Astrocyte (in vitro differentiated cells and primary cell): Measurements from ENCODE around the gene GABPB1. TPM values are rescaled to one million over a fixed set of nuclear protein-coding genes. Genes with fewer than 3 reads are reported as not detected.

Experiments
- DNase-seq: peaks from one replicate; pipeline ENCODE4 v3.0.0-alpha.2; 2010; ENCODE audit warnings: low read depth
- FAIRE-seq: peaks from 2 replicates; lab custom pipeline; 2011; peaks lifted over from hg19 to GRCh38; lab: Jason Lieb, UNC
- H2AFZ ChIP-seq: 2 replicates; pipeline ENCODE4 v1.6.0; 2012; ENCODE audit warnings: low read depth, low read length, inconsistent platforms
- H3K27ac ChIP-seq: 2 replicates; pipeline ENCODE4 v1.5.1; 2011; ENCODE audit warnings: low read depth, low read length, inconsistent platforms
- H3K27me3 ChIP-seq: 2 replicates; pipeline ENCODE4 v1.6.0; 2011; ENCODE audit warnings: low read length, inconsistent platforms; ENCODE audit not compliant: insufficient read depth
- H3K36me3 ChIP-seq: 2 replicates; pipeline ENCODE4 v1.5.1; 2011; ENCODE audit warnings: low read length, inconsistent platforms; ENCODE audit not compliant: insufficient read depth
- H3K4me1 ChIP-seq: 2 replicates; pipeline ENCODE4 v1.5.1; 2011; ENCODE audit warnings: low read length, inconsistent platforms; ENCODE audit not compliant: insufficient read depth
- H3K4me2 ChIP-seq: 2 replicates; pipeline ENCODE4 v1.6.0; 2012; ENCODE audit warnings: low read length, inconsistent platforms
- H3K4me3 ChIP-seq: 2 replicates; pipeline ENCODE4 v1.5.1; 2011; ENCODE audit warnings: low read depth, mild to moderate bottlenecking, low read length, inconsistent platforms; ENCODE audit not compliant: insufficient read depth
- H3K79me2 ChIP-seq: 2 replicates; pipeline ENCODE4 v1.6.0; 2012; ENCODE audit warnings: mild to moderate bottlenecking, low read length, inconsistent platforms; ENCODE audit not compliant: insufficient read depth
- H3K9ac ChIP-seq: 2 replicates; pipeline ENCODE4 v1.6.0; 2012; ENCODE audit warnings: mild to moderate bottlenecking, low read length, inconsistent platforms
- H3K9me3 ChIP-seq: 2 replicates; pipeline ENCODE4 v1.5.1; 2012; ENCODE audit warnings: low read depth, mild to moderate bottlenecking, low read length, inconsistent platforms; ENCODE audit not compliant: insufficient read depth
- H4K20me1 ChIP-seq: 2 replicates; pipeline ENCODE4 v1.6.0; 2012; ENCODE audit warnings: low read length, inconsistent platforms; ENCODE audit not compliant: insufficient read depth
- H3K27ac Mint-ChIP-seq: one replicate; pipeline ENCODE4 v1.8.0; 2021; ENCODE audit warnings: mild to moderate bottlenecking, mixed read lengths; ENCODE audit not compliant: unreplicated experiment
- H3K27me3 Mint-ChIP-seq: one replicate; pipeline ENCODE4 v1.8.0; 2021; ENCODE audit warnings: low read depth, mixed read lengths; ENCODE audit not compliant: unreplicated experiment
- H3K36me3 Mint-ChIP-seq: one replicate; pipeline ENCODE4 v1.8.0; 2021; ENCODE audit warnings: low read depth, mixed read lengths; ENCODE audit not compliant: unreplicated experiment
- H3K4me1 Mint-ChIP-seq: one replicate; pipeline ENCODE4 v1.8.0; 2021; ENCODE audit warnings: low read depth, mixed read lengths; ENCODE audit not compliant: unreplicated experiment
- H3K4me3 Mint-ChIP-seq: one replicate; pipeline ENCODE4 v1.8.0; 2021; ENCODE audit warnings: mild to moderate bottlenecking, moderate library complexity, mixed read lengths; ENCODE audit not compliant: unreplicated experiment
- H3K9me3 Mint-ChIP-seq: one replicate; pipeline ENCODE4 v1.8.0; 2021; ENCODE audit warnings: mild to moderate bottlenecking, mixed read lengths; ENCODE audit not compliant: unreplicated experiment
- CTCF ChIP-seq: IDR thresholded peaks from 2 replicates; pipeline ENCODE4 v1.5.1; 2011; ENCODE audit warnings: low read depth, mild to moderate bottlenecking, inconsistent platforms, low read length, moderate library complexity; ENCODE audit not compliant: insufficient read depth
- EZH2 ChIP-seq: IDR thresholded peaks from 2 replicates; pipeline ENCODE4 v1.6.1; 2012; ENCODE audit warnings: mild to moderate bottlenecking, low read length, inconsistent platforms; ENCODE audit not compliant: insufficient read depth
- total RNA-seq: library from RNA; stranded (reverse); gene quantifications from 2 replicates; pipeline ENCODE4 v1.2.1, GENCODE V29; 2021

GABPB1 gene
- total RNA-seq, 1 donor from 2014 or later, result 33.5 TPM

- no peak for TF ChIP-seq EZH2
- Mint-ChIP-seq H3K4me3 (no peak overlapping the region), H3K27ac (no peak overlapping the region), H3K4me1 (peaks cover 9% of the 10 kb centered on the region), H3K9me3 (no peaks in the 10 kb centered on the region), H3K36me3 (peaks cover 2% of the 10 kb centered on the region), H3K27me3 (peaks cover 2% of the 10 kb centered on the region)
- no peaks in the 10 kb centered on the region for H4K20me1 ChIP-seq
- no peak overlapping the region for H3K9ac ChIP-seq
- H3K36me3 ChIP-seq, result no peaks in the 10 kb centered on the region
- no peak overlapping the region for H2AFZ ChIP-seq
- H3K9me3 ChIP-seq, result no peaks in the 10 kb centered on the region
- no peaks in the 10 kb centered on the region for H3K4me1 ChIP-seq
- no peak overlapping the region for H3K4me2 ChIP-seq
- H3K27me3 ChIP-seq, result no peaks in the 10 kb centered on the region
- H3K27ac ChIP-seq, result no peak overlapping the region
- FAIRE-seq (no peak), DNase-seq (peak; percentile 69)
- H3K4me3 ChIP-seq, result no peak overlapping the region
- no peaks in the 10 kb centered on the region for H3K79me2 ChIP-seq
Measured at GRCh38 chr15:50241684-50242450, 113.1 kb downstream of the GABPB1 start.

- Histone ChIP-seq H2AFZ (no peak overlapping the region), H3K4me1 (no peaks in the 10 kb centered on the region), H3K9ac (no peak overlapping the region), H3K79me2 (no peaks in the 10 kb centered on the region), H3K9me3 (no peaks in the 10 kb centered on the region), H3K4me3 (no peak overlapping the region), H3K27me3 (no peaks in the 10 kb centered on the region), H3K27ac (no peak overlapping the region), H3K36me3 (no peaks in the 10 kb centered on the region), H3K4me2 (no peak overlapping the region), H4K20me1 (no peaks in the 10 kb centered on the region)
- H3K4me3 Mint-ChIP-seq, result no peak overlapping the region
- no peak overlapping the region for H3K27ac Mint-ChIP-seq
- peaks cover 2% of the 10 kb centered on the region for H3K27me3 Mint-ChIP-seq
- no peaks in the 10 kb centered on the region for H3K9me3 Mint-ChIP-seq
- H3K4me1 Mint-ChIP-seq, result peaks cover 9% of the 10 kb centered on the region
- H3K36me3 Mint-ChIP-seq, result peaks cover 1% of the 10 kb centered on the region
- DNase-seq (no peak), FAIRE-seq (no peak)
- TF ChIP-seq CTCF (no peak), EZH2 (no peak)
Measured at GRCh38 chr15:50238255-50238654, 116.7 kb downstream of the GABPB1 start.

GRCh38 chr15:50236433-50236832 lies 118.6 kb downstream of the GABPB1 start:
- H3K79me2 ChIP-seq, result no peaks in the 10 kb centered on the region
- DNase-seq, result no peak
- no peaks in the 10 kb centered on the region for H3K36me3 ChIP-seq
- no peaks in the 10 kb centered on the region for H4K20me1 ChIP-seq
- peaks cover 6% of the 10 kb centered on the region for H3K4me1 Mint-ChIP-seq
- no peak overlapping the region for H3K4me3 ChIP-seq
- no peaks in the 10 kb centered on the region for H3K36me3 Mint-ChIP-seq
- H3K9ac ChIP-seq, result no peak overlapping the region
- no peak overlapping the region for H3K4me2 ChIP-seq
- no peak overlapping the region for H3K4me3 Mint-ChIP-seq
- H3K9me3 ChIP-seq, result no peaks in the 10 kb centered on the region
- H3K9me3 Mint-ChIP-seq, result no peaks in the 10 kb centered on the region
- no peaks in the 10 kb centered on the region for H3K4me1 ChIP-seq
- H3K27ac ChIP-seq, result no peak overlapping the region
- peaks cover 2% of the 10 kb centered on the region for H3K27me3 Mint-ChIP-seq
- no peak overlapping the region for H2AFZ ChIP-seq
- H3K27me3 ChIP-seq, result no peaks in the 10 kb centered on the region
- TF ChIP-seq CTCF (no peak), EZH2 (no peak)
- H3K27ac Mint-ChIP-seq, result no peak overlapping the region
- no peak for FAIRE-seq
